SK-N-SH treated with all-trans-retinoic acid at 6 μM for 48 hours (cell line): Measurements from ENCODE around the gene KIF2C.

Source experiments
- ATAC-seq: fragments of 200-7000 bp; cut with Tn5 transposase; 3 replicates; pipeline ENCODE4 v1.9.1; 2020; ENCODE audit warnings: mild to moderate bottlenecking, moderate library complexity
- ARNTL ChIP-seq: fragments of 450-650 bp; formaldehyde crosslinking; IDR thresholded peaks from 2 replicates; pipeline ENCODE4 v1.5.0; 2020; ENCODE audit warnings: low read depth, mild to moderate bottlenecking, moderate library complexity, borderline replicate concordance
- BACH2 ChIP-seq: fragments of 250-450 bp; sonication (Bioruptor Pico); IDR thresholded peaks from 2 replicates; pipeline ENCODE4 v1.9.0; 2021; ENCODE audit warnings: mild to moderate bottlenecking, borderline replicate concordance
- CREB5 ChIP-seq: fragments of 250-450 bp; sonication (Bioruptor Pico); IDR thresholded peaks from 2 replicates; pipeline ENCODE4 v1.5.1; 2020; ENCODE audit warnings: low read depth, mild to moderate bottlenecking, moderate library complexity
- CSDC2 ChIP-seq: fragments of 250-450 bp; sonication (Bioruptor Pico); IDR thresholded peaks from 2 replicates; pipeline ENCODE4 v1.5.0; 2020; ENCODE audit warnings: mild to moderate bottlenecking, moderate library complexity
- CSRNP3 ChIP-seq: fragments of 250-450 bp; sonication (Bioruptor Pico); IDR thresholded peaks from 2 replicates; pipeline ENCODE4 v1.5.1; 2021; ENCODE audit warnings: mild to moderate bottlenecking, moderate library complexity
- ESRRG ChIP-seq: fragments of 250-450 bp; sonication (Bioruptor Pico); IDR thresholded peaks from 2 replicates; pipeline ENCODE4 v1.6.1; 2021; ENCODE audit warnings: mild to moderate bottlenecking
- GLIS3 ChIP-seq: fragments of 250-450 bp; sonication (Bioruptor Pico); IDR thresholded peaks from 2 replicates; pipeline ENCODE4 v1.5.0; 2020; ENCODE audit warnings: mild to moderate bottlenecking, moderate library complexity
- ISL1 ChIP-seq: fragments of 250-450 bp; sonication (Bioruptor Pico); IDR thresholded peaks from 2 replicates; pipeline ENCODE4 v2.1.2; 2022; ENCODE audit warnings: mild to moderate bottlenecking, moderate library complexity
- OSR1 ChIP-seq: fragments of 250-450 bp; sonication (Bioruptor Pico); IDR thresholded peaks from 2 replicates; pipeline ENCODE4 v1.8.0; 2022; ENCODE audit warnings: moderate library complexity, mild to moderate bottlenecking, inconsistent platforms
- PPARA ChIP-seq: fragments of 250-450 bp; sonication (Bioruptor Pico); IDR thresholded peaks from 2 replicates; pipeline ENCODE4 v1.5.0; 2020; ENCODE audit warnings: mild to moderate bottlenecking, borderline replicate concordance
- RARB ChIP-seq: fragments of 250-450 bp; sonication (Bioruptor Pico); IDR thresholded peaks from 2 replicates; pipeline ENCODE4 v1.8.0; 2021; ENCODE audit warnings: mild to moderate bottlenecking, moderate library complexity
- SNAI2 ChIP-seq: fragments of 250-450 bp; sonication (Bioruptor Pico); IDR thresholded peaks from 2 replicates; pipeline ENCODE4 v1.5.0; 2020; ENCODE audit warnings: mild to moderate bottlenecking, moderate library complexity
- TCF4 ChIP-seq: fragments of 250-450 bp; sonication (Bioruptor Pico); IDR thresholded peaks from 2 replicates; pipeline ENCODE4 v1.8.0; 2021; ENCODE audit warnings: mild to moderate bottlenecking, moderate library complexity, borderline replicate concordance
- TOX ChIP-seq: fragments of 250-450 bp; sonication (Bioruptor Pico); IDR thresholded peaks from 2 replicates; pipeline ENCODE4 v1.8.0; 2021; ENCODE audit warnings: mild to moderate bottlenecking, moderate library complexity, borderline replicate concordance
- TSHZ2 ChIP-seq: fragments of 250-450 bp; sonication (Bioruptor Pico); IDR thresholded peaks from 2 replicates; pipeline ENCODE4 v1.5.0; 2020; ENCODE audit warnings: mild to moderate bottlenecking, moderate library complexity
- ZC3H10 ChIP-seq: fragments of 250-450 bp; sonication (Bioruptor Pico); IDR thresholded peaks from 2 replicates; pipeline ENCODE4 v1.5.1; 2021; ENCODE audit warnings: mild to moderate bottlenecking, moderate library complexity
- ZFP3 ChIP-seq: fragments of 250-450 bp; sonication (Bioruptor Pico); IDR thresholded peaks from 2 replicates; pipeline ENCODE4 v1.5.0; 2020; ENCODE audit warnings: mild to moderate bottlenecking, moderate library complexity
- ZFP30 ChIP-seq: fragments of 450-650 bp; formaldehyde crosslinking; IDR thresholded peaks from 2 replicates; pipeline ENCODE4 v1.5.0; 2022; ENCODE audit warnings: mild to moderate bottlenecking, moderate library complexity
- ZNF565 ChIP-seq: fragments of 450-650 bp; formaldehyde crosslinking; conservative IDR thresholded peaks from 2 replicates; pipeline ENCODE4 v1.5.0; 2020; ENCODE audit warnings: low read depth, mild to moderate bottlenecking, moderate library complexity
- ZNF70 ChIP-seq: fragments of 450-650 bp; formaldehyde crosslinking; IDR thresholded peaks from 2 replicates; pipeline ENCODE4 v1.5.0; 2020; ENCODE audit warnings: mild to moderate bottlenecking, moderate library complexity
- TF ChIP-seq, protein P1 (sequence below): fragments of 250-450 bp; sonication (Bioruptor Pico); IDR thresholded peaks from 2 replicates; pipeline ENCODE4 v1.8.0; 2021; ENCODE audit warnings: low read depth, mild to moderate bottlenecking, moderate library complexity, borderline replicate concordance
- TF ChIP-seq, protein P2 (sequence below): fragments of 250-450 bp; sonication (Bioruptor Pico); IDR thresholded peaks from 2 replicates; pipeline ENCODE4 v1.8.0; 2020; ENCODE audit warnings: mild to moderate bottlenecking, moderate library complexity, borderline replicate concordance

The KIF2C gene

DNA sequence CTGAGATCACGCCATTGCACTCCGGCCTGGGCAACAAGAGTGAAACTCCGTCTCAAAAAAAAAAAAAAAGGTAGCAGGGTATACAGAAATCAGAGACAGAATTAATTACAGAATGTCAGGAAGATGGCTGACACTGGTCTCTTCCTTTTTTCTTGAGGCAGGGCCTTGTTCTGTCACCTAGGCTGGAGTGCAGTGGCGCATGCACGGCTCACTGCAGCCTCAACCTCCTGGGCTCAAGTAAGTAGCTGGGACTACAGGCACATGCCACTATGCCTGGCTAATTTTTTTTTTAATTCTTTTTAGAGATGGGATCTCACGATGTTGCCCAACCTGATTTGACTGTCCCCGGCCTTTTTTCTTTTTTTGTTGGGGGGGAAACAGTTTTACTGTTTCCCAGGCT lies 25.1 kb upstream of the KIF2C start:
- TF ChIP-seq, protein P1, sequence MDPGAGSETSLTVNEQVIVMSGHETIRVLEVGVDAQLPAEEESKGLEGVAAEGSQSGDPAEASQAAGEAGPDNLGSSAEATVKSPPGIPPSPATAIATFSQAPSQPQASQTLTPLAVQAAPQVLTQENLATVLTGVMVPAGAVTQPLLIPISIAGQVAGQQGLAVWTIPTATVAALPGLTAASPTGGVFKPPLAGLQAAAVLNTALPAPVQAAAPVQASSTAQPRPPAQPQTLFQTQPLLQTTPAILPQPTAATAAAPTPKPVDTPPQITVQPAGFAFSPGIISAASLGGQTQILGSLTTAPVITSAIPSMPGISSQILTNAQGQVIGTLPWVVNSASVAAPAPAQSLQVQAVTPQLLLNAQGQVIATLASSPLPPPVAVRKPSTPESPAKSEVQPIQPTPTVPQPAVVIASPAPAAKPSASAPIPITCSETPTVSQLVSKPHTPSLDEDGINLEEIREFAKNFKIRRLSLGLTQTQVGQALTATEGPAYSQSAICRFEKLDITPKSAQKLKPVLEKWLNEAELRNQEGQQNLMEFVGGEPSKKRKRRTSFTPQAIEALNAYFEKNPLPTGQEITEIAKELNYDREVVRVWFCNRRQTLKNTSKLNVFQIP (CRISPR knock-in tag) = no peak
- no peak for TF ChIP-seq CSDC2 (CRISPR knock-in tag)
- TF ChIP-seq TSHZ2 (CRISPR knock-in tag) = no peak
- no peak for TF ChIP-seq OSR1
- no peak for TF ChIP-seq ARNTL
- no peak for TF ChIP-seq GLIS3
- no peak for TF ChIP-seq ZFP3 (CRISPR knock-in tag)
- TF ChIP-seq ZNF565 = no peak
- no peak for TF ChIP-seq TOX (CRISPR knock-in tag)
- TF ChIP-seq, all 23 proteins: peak for 0
- ATAC-seq = peak; percentile 28

- TF ChIP-seq CSDC2 (CRISPR knock-in tag) = no peak
- no peak for TF ChIP-seq CSRNP3
- TF ChIP-seq ESRRG = no peak
- no peak for TF ChIP-seq ZFP3 (CRISPR knock-in tag)
- TF ChIP-seq OSR1 = no peak
- TF ChIP-seq RARB (CRISPR knock-in tag) = no peak
- no peak for TF ChIP-seq ZC3H10 (CRISPR knock-in tag)
- TF ChIP-seq PPARA (CRISPR knock-in tag) = no peak
- TF ChIP-seq BACH2 (CRISPR knock-in tag) = no peak
- ATAC-seq = peak; percentile 91
These were observed 24.6 kb upstream of the KIF2C start for GRCh38 chr1:44714944-44715571.

- TF ChIP-seq ZNF565 (no peak), CREB5 (no peak), RARB (CRISPR knock-in tag) (no peak), TCF4 (CRISPR knock-in tag) (no peak), GLIS3 (no peak), BACH2 (CRISPR knock-in tag) (no peak), ZFP30 (no peak), ZFP3 (CRISPR knock-in tag) (no peak), ARNTL (no peak), ESRRG (no peak), ZC3H10 (CRISPR knock-in tag) (no peak), ISL1 (no peak), ZNF70 (CRISPR knock-in tag) (no peak), CSDC2 (CRISPR knock-in tag) (no peak), SNAI2 (CRISPR knock-in tag) (no peak), OSR1 (no peak)
- TF ChIP-seq, protein P1 (CRISPR knock-in tag) = no peak
- TF ChIP-seq, protein P2, sequence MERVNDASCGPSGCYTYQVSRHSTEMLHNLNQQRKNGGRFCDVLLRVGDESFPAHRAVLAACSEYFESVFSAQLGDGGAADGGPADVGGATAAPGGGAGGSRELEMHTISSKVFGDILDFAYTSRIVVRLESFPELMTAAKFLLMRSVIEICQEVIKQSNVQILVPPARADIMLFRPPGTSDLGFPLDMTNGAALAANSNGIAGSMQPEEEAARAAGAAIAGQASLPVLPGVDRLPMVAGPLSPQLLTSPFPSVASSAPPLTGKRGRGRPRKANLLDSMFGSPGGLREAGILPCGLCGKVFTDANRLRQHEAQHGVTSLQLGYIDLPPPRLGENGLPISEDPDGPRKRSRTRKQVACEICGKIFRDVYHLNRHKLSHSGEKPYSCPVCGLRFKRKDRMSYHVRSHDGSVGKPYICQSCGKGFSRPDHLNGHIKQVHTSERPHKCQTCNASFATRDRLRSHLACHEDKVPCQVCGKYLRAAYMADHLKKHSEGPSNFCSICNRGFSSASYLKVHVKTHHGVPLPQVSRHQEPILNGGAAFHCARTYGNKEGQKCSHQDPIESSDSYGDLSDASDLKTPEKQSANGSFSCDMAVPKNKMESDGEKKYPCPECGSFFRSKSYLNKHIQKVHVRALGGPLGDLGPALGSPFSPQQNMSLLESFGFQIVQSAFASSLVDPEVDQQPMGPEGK = no peak
- no peak for ATAC-seq
These were observed 22.5 kb upstream of the KIF2C start for GRCh38 chr1:44717156-44717555.
